ENCODE measurements around the gene CYP24A1.

Gene CYP24A1

GRCh38 chr20:54110457-54110856 lies 63.3 kb downstream of the CYP24A1 start:
- DNase-seq, result no peak

DNA sequence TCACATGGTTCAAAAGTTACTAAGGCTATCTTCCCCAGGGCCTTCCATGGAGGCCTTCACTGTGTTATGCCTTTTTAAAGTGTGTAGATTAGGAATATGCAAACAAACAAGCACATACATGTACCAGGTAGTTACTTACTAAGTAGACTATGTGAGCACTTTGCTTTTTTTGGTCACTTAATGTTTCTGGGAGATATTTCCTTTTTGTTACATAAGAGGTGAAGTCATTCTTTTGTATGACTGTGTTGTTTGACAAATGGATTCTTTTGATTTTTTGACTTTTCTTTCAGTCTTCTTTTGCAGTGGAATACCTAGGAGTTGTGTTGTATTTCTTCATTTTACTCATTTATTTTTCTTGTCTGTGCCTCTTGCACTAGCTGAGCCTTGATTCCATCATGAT lies 63.7 kb downstream of the CYP24A1 start:
- DNase-seq, result no peak

DNA sequence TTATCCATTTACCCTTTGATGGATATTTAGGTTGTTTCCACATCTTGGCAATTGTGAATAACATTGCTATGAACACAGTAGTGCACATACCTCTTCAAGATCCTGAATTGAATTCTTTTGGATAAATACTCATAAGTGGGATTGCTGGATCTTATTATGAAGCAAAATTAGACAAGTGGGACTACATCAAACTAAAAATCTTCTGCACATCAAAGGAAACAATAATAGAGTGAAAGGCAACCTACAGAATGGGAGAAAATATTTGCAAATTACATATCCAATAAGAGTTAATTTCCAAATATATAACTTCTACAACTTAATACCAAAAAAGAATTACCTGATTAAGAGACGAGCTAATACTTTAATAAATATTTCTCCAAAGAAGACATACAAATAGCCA lies 65.0 kb downstream of the CYP24A1 start:
- DNase-seq, result no peak

GRCh38 chr20:54108326-54108642 lies 65.5 kb downstream of the CYP24A1 start:
- no peak for DNase-seq

GRCh38 chr20:54107600-54108325 lies 66.0 kb downstream of the CYP24A1 start:
- DNase-seq, result peak; percentile 21

DNA sequence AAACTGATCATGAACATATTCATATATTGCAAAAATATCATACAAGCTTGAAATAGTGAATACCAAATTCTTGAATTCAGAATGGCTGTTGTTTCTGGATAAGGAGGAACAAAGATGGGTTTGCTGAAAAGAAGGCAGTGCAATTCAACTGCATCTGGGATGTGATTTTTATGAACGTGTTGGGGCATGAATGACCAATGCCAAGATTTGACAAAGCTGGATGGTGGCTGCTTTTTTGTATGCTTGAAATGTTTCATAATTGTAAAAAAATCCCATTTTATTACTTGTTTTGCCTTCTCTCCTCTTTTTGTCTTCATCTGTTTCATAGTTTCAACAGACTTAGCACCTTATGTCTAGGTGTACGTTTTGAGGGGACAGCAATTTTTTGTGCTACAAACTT lies 66.6 kb downstream of the CYP24A1 start:
- no peak for DNase-seq

DNA sequence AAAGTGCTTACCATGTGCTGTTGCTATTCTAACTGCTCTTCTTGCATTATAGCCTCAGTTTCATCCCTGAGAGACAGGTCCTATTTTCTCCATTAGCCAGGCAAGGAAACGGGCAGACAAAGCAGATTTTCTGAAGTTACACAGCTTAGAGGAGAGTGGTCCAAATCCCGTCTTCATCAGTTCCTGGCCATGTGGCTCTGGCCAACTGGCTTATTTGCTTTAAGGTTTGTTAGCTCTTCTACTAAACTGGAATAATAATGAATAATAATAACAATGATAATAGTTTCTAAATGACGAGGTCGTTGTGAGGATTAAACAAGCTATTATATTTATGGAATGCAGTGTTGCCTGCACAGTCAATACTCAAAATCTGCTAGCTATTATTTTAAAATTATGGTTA lies 67.6 kb downstream of the CYP24A1 start:
- no peak for DNase-seq

DNA sequence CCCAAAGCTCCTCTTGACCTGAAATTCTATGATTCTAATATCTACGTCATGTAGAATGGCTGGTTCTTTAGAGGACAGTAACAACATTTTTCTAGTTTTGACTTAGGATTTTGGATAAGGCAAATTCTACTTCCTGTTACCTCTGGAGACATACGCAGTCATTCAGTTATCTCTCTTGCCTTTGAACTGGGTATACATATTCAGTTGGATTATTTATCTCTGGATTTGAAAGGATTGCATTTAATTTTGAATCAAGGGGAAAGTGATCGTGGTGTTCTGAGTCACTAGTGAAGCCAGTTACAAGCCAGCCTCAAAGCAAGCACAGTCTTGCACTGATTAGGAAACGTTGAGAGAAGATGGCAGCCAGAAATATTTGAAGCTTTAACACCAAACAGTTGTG lies 68.1 kb downstream of the CYP24A1 start:
- DNase-seq, result no peak

- no peak for DNase-seq
Measured at GRCh38 chr20:54104781-54105180, 69.0 kb downstream of the CYP24A1 start.

- DNase-seq, result no peak
Measured at GRCh38 chr20:54103762-54104600, 69.8 kb downstream of the CYP24A1 start.
